Measurements from ENCODE around the gene ENOX1.

The ENOX1 gene

DNA sequence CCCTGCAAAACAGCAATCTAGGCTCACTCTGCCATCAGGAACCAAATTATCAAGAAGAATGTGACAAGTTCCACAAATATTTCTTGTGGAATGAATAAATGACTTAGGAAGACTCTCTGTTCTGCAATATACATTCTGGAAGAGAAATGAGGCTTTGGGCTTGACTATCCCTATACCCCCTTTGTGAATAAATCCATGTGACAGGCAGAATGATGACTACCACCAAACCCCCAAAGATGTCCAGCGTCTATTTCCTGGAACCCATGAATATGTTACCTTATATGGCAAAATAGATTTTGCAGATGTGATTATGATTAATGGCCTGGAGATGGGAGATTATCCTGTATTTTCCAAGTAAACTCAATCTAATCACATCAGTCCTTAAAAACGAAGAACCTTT is 139.3 kb downstream of the ENOX1 start:
- Histone ChIP-seq H3K27me3 (ENCODE audit: control insufficient read depth in 2 of 2, insufficient read depth in 2 of 2, low read length in 2 of 2) (peaks cover 0 to 4% of the 10 kb centered on the region in 2 donors), H3K36me3 (ENCODE audit: control insufficient read depth in 2 of 2, insufficient read depth in 2 of 2, low read length in 2 of 2) (no peaks in the 10 kb centered on the region), H3K9ac (ENCODE audit: low read depth in 1 of 2, low read length in 2 of 2) (no peak overlapping the region), H3K4me1 (ENCODE audit: control insufficient read depth in 2 of 2, insufficient read depth in 2 of 2, low read length in 2 of 2) (no peaks in the 10 kb centered on the region), H3K9me3 (ENCODE audit: control insufficient read depth in 2 of 2, low read length in 2 of 2) (no peaks in the 10 kb centered on the region), H3K4me3 (ENCODE audit: low read length in 2 of 2) (no peak overlapping the region), H3K27ac (ENCODE audit: low read depth in 2 of 2, low read length in 2 of 2) (no peak overlapping the region)

DNA sequence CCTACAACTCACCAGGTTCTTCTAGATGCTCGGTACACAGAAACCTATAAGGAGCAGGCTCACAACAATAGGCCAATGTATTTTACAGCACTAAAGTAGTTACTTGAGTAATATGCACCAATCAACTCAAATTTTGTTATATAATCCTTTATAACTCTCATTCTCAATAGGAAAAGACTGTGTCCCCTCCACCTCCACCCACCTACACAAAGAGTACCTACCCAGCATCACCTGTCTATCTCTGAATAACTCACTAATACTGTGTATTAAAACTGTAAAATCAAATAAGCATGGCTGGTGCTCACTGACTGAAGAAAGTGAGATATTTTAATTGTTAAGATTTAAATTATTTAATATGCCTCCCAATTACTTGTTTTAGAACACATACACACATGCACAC is 146.3 kb downstream of the ENOX1 start:
- Histone ChIP-seq H3K4me1 (ENCODE audit: control insufficient read depth in 2 of 2, insufficient read depth in 2 of 2, low read length in 2 of 2) (no peaks in the 10 kb centered on the region), H3K9ac (ENCODE audit: low read depth in 1 of 2, low read length in 2 of 2) (no peak overlapping the region), H3K4me3 (ENCODE audit: low read length in 2 of 2) (no peak overlapping the region), H3K36me3 (ENCODE audit: control insufficient read depth in 2 of 2, insufficient read depth in 2 of 2, low read length in 2 of 2) (no peaks in the 10 kb centered on the region), H3K9me3 (ENCODE audit: control insufficient read depth in 2 of 2, low read length in 2 of 2) (no peaks in the 10 kb centered on the region), H3K27ac (ENCODE audit: low read depth in 2 of 2, low read length in 2 of 2) (no peak overlapping the region), H3K27me3 (ENCODE audit: control insufficient read depth in 2 of 2, insufficient read depth in 2 of 2, low read length in 2 of 2) (no peaks in the 10 kb centered on the region)

DNA sequence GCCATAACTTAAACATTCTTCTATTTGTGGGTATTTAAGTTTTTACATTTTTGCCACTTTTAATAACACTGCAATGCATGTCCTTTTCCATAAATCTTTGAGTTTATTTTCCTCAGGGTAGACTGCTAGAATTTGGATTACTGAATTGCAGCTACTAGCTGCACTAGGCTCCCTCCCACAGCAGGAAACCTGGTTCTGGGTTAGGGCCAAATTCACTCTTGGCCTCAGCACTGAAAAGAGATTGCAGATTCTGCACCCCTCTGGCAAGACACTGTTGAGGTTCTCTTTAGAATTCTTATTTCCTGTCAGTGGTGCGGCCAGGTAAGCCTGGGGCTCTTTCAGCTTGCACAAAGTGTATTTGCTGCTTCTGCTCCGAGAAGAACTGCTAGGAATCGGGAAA is 155.7 kb downstream of the ENOX1 start:
- no peak overlapping the region for H3K27ac ChIP-seq (ENCODE audit: low read depth in 2 of 2, low read length in 2 of 2)
- no peak overlapping the region for H3K4me3 ChIP-seq (ENCODE audit: low read length in 2 of 2)
- no peaks in the 10 kb centered on the region for H3K36me3 ChIP-seq (ENCODE audit: control insufficient read depth in 2 of 2, insufficient read depth in 2 of 2, low read length in 2 of 2)
- no peaks in the 10 kb centered on the region for H3K27me3 ChIP-seq (ENCODE audit: control insufficient read depth in 2 of 2, insufficient read depth in 2 of 2, low read length in 2 of 2)
- H3K9me3 ChIP-seq (ENCODE audit: control insufficient read depth in 2 of 2, low read length in 2 of 2) = no peaks in the 10 kb centered on the region
- H3K4me1 ChIP-seq (ENCODE audit: control insufficient read depth in 2 of 2, insufficient read depth in 2 of 2, low read length in 2 of 2) = no peaks in the 10 kb centered on the region
- H3K9ac ChIP-seq (ENCODE audit: low read depth in 1 of 2, low read length in 2 of 2) = no peak overlapping the region

DNA sequence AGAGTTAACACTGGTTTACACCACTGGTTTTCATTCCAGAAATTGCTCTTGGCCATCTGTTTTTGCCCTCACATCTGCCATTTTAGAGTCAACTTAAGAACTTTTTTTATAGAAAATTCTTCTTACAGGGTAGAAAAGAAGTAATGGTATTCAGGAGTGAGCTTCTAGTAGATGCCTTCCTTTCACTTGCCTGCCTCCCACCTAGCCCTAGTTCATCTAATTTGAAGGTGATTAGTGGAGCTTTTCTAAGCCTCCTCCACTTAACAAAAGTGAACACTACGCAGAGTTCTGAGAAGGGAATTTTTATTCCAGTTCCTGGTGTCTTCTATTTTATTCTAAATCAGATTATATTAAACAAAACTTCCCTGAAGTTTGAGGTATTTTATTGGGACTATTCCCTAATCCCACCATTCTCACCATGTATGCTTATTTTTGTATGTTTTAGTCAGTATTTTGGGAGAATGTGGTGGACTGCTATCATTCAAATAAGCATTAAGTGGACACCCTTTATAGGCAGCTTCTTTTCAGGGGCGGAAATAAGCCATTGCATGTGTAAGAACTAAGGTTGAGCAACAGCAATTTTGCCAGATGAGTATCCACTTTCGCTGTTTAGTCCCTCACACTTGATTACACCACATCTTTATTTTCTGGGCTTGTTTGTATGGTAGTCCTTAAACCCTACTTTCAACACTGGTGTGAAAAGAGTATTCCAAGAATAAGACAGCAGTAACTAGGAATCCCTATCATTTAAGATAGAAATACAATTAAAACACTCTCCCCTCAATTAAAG is 156.9 kb downstream of the ENOX1 start:
- Histone ChIP-seq H3K27ac (ENCODE audit: low read depth in 2 of 2, low read length in 2 of 2) (no peak overlapping the region), H3K4me1 (ENCODE audit: control insufficient read depth in 2 of 2, insufficient read depth in 2 of 2, low read length in 2 of 2) (no peaks in the 10 kb centered on the region), H3K9me3 (ENCODE audit: control insufficient read depth in 2 of 2, low read length in 2 of 2) (no peaks in the 10 kb centered on the region), H3K27me3 (ENCODE audit: control insufficient read depth in 2 of 2, insufficient read depth in 2 of 2, low read length in 2 of 2) (no peaks in the 10 kb centered on the region), H3K9ac (ENCODE audit: low read depth in 1 of 2, low read length in 2 of 2) (no peak overlapping the region), H3K36me3 (ENCODE audit: control insufficient read depth in 2 of 2, insufficient read depth in 2 of 2, low read length in 2 of 2) (no peaks in the 10 kb centered on the region), H3K4me3 (ENCODE audit: low read length in 2 of 2) (no peak overlapping the region)

DNA sequence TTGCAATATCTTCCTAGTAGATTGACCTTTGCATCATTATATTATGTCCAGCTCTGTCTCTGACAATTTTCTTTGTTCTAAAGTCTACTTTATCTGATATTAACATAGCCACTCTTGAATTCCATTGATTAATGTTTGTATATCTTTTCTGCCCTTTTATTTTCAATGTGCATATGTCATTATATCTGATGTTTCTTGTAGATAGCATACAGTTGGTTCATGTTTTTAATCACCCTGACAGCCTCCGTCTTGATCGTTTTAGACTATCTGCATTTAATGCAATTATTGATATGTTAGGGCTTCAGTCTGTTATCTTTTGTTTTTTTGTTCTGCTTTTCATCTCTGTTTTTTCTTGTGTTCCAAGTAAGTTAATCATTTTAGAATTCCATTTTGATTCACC is 159.8 kb downstream of the ENOX1 start:
- no peak overlapping the region for H3K4me3 ChIP-seq (ENCODE audit: low read length in 2 of 2)
- no peaks in the 10 kb centered on the region for H3K4me1 ChIP-seq (ENCODE audit: control insufficient read depth in 2 of 2, insufficient read depth in 2 of 2, low read length in 2 of 2)
- no peaks in the 10 kb centered on the region for H3K9me3 ChIP-seq (ENCODE audit: control insufficient read depth in 2 of 2, low read length in 2 of 2)
- no peak overlapping the region for H3K27ac ChIP-seq (ENCODE audit: low read depth in 2 of 2, low read length in 2 of 2)
- no peaks in the 10 kb centered on the region for H3K36me3 ChIP-seq (ENCODE audit: control insufficient read depth in 2 of 2, insufficient read depth in 2 of 2, low read length in 2 of 2)
- H3K9ac ChIP-seq (ENCODE audit: low read depth in 1 of 2, low read length in 2 of 2) = no peak overlapping the region
- H3K27me3 ChIP-seq (ENCODE audit: control insufficient read depth in 2 of 2, insufficient read depth in 2 of 2, low read length in 2 of 2) = no peaks in the 10 kb centered on the region

DNA sequence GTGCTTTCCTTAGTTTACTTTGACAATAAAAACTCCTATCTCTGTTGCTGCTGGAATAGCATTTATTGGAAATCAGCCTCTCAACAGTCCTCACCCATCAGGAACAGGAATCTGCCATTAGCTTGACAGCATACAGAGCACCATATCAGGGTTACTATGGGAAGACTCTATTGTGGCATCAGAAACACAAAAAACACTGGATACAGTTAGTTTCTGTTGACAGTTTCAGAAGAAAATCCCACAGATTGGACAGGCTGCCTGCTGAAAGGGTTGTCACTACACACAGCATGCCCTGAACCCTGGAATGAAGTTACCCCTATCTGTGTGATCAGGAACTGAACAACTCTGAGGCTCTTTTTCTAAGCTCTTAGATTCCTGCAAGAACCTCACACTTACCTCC is 172.7 kb downstream of the ENOX1 start:
- no peaks in the 10 kb centered on the region for H3K9me3 ChIP-seq (ENCODE audit: control insufficient read depth in 2 of 2, low read length in 2 of 2)
- H3K36me3 ChIP-seq (ENCODE audit: control insufficient read depth in 2 of 2, insufficient read depth in 2 of 2, low read length in 2 of 2) = no peaks in the 10 kb centered on the region
- H3K27ac ChIP-seq (ENCODE audit: low read depth in 2 of 2, low read length in 2 of 2) = no peak overlapping the region
- no peaks in the 10 kb centered on the region for H3K4me1 ChIP-seq (ENCODE audit: control insufficient read depth in 2 of 2, insufficient read depth in 2 of 2, low read length in 2 of 2)
- no peak overlapping the region for H3K4me3 ChIP-seq (ENCODE audit: low read length in 2 of 2)
- H3K27me3 ChIP-seq (ENCODE audit: control insufficient read depth in 2 of 2, insufficient read depth in 2 of 2, low read length in 2 of 2) = no peaks in the 10 kb centered on the region
- H3K9ac ChIP-seq (ENCODE audit: low read depth in 1 of 2, low read length in 2 of 2) = no peak overlapping the region

GRCh38 chr13:43611281-43612273 is 175.2 kb downstream of the ENOX1 start:
- Histone ChIP-seq H3K4me3 (ENCODE audit: low read length in 2 of 2) (no peak overlapping the region), H3K27ac (ENCODE audit: low read depth in 2 of 2, low read length in 2 of 2) (no peak overlapping the region), H3K36me3 (ENCODE audit: control insufficient read depth in 2 of 2, insufficient read depth in 2 of 2, low read length in 2 of 2) (no peaks in the 10 kb centered on the region), H3K4me1 (ENCODE audit: control insufficient read depth in 2 of 2, insufficient read depth in 2 of 2, low read length in 2 of 2) (no peaks in the 10 kb centered on the region), H3K27me3 (ENCODE audit: control insufficient read depth in 2 of 2, insufficient read depth in 2 of 2, low read length in 2 of 2) (no peaks in the 10 kb centered on the region), H3K9ac (ENCODE audit: low read depth in 1 of 2, low read length in 2 of 2) (no peak overlapping the region), H3K9me3 (ENCODE audit: control insufficient read depth in 2 of 2, low read length in 2 of 2) (no peaks in the 10 kb centered on the region)

GRCh38 chr13:43608400-43609137 is 178.2 kb downstream of the ENOX1 start:
- Histone ChIP-seq H3K9me3 (ENCODE audit: control insufficient read depth in 2 of 2, low read length in 2 of 2) (peaks cover 0 to 2% of the 10 kb centered on the region in 2 donors), H3K9ac (ENCODE audit: low read depth in 1 of 2, low read length in 2 of 2) (no peak overlapping the region), H3K4me1 (ENCODE audit: control insufficient read depth in 2 of 2, insufficient read depth in 2 of 2, low read length in 2 of 2) (no peaks in the 10 kb centered on the region), H3K4me3 (ENCODE audit: low read length in 2 of 2) (no peak overlapping the region), H3K27me3 (ENCODE audit: control insufficient read depth in 2 of 2, insufficient read depth in 2 of 2, low read length in 2 of 2) (no peaks in the 10 kb centered on the region), H3K27ac (ENCODE audit: low read depth in 2 of 2, low read length in 2 of 2) (no peak overlapping the region), H3K36me3 (ENCODE audit: control insufficient read depth in 2 of 2, insufficient read depth in 2 of 2, low read length in 2 of 2) (no peaks in the 10 kb centered on the region)

DNA sequence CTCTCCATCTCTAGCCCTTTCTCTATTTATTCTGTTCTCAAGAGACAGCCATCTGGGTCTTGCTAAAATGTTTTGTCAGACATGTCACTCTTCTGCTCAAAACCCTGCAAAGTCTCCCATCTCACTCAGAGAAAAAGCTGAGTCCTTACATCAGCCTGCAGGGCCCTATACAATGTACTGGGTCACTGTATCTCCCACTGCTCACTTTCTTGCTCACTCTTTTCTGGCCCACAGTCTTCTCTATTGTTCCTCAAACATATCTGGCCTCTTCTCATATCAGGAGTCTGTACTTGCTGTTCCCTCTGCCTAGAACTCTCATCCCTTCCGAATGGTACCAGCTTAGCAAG is 189.2 kb downstream of the ENOX1 start:
- H3K36me3 ChIP-seq (ENCODE audit: control insufficient read depth in 2 of 2, insufficient read depth in 2 of 2, low read length in 2 of 2) = no peaks in the 10 kb centered on the region
- no peaks in the 10 kb centered on the region for H3K9me3 ChIP-seq (ENCODE audit: control insufficient read depth in 2 of 2, low read length in 2 of 2)
- H3K4me3 ChIP-seq (ENCODE audit: low read length in 2 of 2) = no peak overlapping the region
- no peaks in the 10 kb centered on the region for H3K4me1 ChIP-seq (ENCODE audit: control insufficient read depth in 2 of 2, insufficient read depth in 2 of 2, low read length in 2 of 2)
- no peaks in the 10 kb centered on the region for H3K27me3 ChIP-seq (ENCODE audit: control insufficient read depth in 2 of 2, insufficient read depth in 2 of 2, low read length in 2 of 2)
- H3K27ac ChIP-seq (ENCODE audit: low read depth in 2 of 2, low read length in 2 of 2) = no peak overlapping the region
- H3K9ac ChIP-seq (ENCODE audit: low read depth in 1 of 2, low read length in 2 of 2) = no peak overlapping the region

Measured in mucosa of rectum (tissue), 2 donors.